GM19238 (cell line): ENCODE results near the gene TNRC6A.

Source experiments
- DNase-seq: peaks from one replicate; pipeline ENCODE4 v3.0.0; 2011; ENCODE audit warnings: low spot score; ENCODE audit not compliant: insufficient read length

TNRC6A gene

DNA sequence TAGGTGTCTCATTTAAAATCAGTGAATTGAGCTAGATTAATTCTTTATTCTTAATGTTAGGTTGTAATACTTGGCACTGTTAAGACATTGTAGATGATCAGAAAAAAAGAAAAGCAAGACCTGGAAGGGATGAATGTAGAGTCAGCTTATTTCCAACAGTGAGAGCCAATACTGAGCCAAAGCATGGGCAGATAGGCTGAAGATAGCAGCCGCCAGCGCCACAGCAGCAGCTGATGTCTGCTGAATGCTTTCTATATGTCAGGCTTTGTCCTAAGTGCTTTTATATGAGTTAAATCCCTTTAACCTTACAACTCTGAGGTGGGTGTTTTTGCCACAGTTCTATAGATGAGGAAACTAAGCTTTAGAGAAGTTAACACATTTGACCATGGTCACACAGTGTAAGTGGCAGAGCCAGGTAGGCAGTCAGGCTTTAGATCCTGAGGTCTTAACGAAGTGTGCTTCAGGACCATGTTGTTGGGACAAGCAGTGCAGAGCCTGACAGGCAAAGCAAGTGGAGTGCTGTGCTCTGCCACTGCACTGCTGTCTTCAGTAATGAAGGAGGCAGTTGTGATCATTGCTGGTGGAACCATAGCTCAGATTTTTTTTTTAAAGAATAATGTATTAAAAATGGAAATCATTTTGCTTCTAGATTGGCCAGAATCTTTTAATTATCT, 25.9 kb downstream of the TNRC6A start:
- no peak for DNase-seq

DNA sequence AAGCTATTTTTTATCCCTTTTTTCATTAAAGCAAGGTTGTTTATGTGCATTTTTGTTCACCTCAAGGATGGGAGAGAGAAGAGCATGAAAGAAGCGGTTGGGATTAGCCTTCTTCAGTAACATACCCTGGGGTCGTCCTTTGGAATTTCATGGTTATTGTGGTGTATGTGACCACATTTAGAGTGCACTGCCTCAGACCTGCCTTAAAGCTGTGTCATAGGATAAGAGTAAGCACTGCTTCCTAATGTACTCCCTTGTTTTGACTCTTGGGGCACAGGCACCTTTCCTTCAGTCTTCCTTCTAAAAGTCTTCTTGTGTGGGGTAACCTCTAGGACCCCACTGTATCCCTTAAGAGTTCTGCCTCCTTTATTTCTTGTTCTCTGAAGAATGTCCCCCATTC, 28.9 kb downstream of the TNRC6A start:
- DNase-seq: no peak

DNA sequence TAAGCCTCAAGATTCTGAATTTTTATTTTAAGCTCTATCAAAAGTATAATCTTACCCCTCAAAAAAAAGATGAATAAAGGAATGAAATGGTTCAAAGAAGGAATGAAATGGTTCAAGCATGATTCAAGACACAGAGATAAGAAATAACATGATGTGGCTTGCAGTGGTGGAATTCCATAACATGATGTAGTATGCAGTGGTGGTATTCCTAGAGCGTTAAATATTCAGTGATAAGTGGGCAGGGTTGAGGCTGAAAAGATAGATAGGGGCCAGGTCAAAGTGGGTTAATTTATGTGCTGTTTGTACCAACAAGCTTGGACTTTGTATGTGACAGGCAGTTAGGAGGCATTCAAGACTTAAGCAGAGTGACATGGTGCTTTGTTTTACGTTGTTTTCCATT, 29.6 kb downstream of the TNRC6A start:
- DNase-seq: no peak

DNA sequence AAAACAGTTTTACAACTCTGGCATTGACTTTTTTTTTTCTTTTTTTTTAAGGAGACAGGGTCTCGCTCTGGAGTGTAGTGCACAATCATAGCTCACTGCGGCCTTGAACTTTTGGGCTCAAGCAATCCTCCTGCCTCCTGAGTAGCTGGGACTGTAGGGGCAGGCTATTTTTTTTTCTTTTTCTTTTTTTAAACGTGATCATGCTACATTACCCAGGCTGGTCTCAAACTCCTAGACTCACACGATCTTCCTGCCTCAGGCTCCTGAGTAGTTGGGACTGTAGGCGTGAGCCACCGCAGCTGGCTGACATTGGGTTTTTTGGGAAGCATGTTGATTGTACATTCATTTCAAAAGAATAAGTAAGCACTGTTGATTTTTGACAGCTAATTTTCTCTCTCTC, 32.1 kb downstream of the TNRC6A start:
- DNase-seq: no peak

DNA sequence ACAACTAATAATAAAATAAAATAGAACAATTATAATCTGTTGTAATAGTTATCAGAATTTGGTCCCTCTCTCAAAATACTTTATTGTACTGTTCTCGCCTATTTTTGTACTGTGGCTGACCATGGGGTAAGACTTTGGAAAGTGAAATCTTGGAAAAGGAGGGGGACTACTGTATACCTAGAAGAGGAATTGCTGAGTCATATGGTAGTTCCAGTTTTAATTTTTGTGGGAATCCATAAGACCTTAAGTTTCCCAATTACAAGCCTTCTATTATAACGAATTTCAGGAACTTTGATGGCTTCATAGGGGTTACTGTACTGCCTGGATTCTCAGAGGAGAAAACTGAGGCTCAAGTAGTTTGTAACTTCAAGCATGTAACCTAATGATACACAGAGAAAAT, 35.5 kb downstream of the TNRC6A start:
- DNase-seq: no peak

DNA sequence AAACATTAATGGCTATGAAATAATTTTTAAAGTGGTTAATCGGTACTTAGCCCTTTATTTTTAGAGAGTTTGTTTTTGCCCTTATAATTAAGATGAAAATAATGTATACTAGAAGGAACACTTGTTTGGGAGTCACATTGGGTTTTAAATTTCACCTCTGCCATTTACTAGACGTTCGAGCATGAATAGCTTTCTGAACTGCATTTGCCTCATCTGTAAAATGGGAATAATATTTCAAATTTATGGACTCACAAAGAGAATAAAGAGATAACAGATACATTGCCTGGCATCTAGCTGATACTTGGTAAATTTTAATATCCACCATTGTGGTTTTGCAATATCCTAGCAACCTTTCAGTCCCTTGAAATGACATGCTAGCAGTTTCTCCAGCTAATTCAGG, 36.6 kb downstream of the TNRC6A start:
- DNase-seq: no peak

DNA sequence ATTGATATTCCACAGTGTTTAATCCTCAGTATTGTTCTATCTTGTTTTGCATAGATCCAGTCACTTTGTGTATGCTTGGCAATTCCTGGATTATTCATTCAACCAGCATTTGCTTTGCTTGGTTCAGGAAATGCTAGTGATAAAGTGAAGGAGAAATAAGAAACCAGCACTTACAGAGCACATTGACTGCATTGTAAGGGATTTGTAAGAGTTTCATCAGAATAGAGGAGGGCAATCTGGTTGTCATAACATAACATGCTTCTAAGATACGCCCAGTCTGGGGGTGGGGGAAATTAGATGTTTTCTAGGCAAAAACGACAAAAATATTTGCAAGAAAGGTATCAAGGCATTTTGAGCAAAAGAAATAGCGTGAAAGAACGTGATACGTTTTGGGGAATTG, 40.4 kb downstream of the TNRC6A start:
- DNase-seq: no peak

DNA sequence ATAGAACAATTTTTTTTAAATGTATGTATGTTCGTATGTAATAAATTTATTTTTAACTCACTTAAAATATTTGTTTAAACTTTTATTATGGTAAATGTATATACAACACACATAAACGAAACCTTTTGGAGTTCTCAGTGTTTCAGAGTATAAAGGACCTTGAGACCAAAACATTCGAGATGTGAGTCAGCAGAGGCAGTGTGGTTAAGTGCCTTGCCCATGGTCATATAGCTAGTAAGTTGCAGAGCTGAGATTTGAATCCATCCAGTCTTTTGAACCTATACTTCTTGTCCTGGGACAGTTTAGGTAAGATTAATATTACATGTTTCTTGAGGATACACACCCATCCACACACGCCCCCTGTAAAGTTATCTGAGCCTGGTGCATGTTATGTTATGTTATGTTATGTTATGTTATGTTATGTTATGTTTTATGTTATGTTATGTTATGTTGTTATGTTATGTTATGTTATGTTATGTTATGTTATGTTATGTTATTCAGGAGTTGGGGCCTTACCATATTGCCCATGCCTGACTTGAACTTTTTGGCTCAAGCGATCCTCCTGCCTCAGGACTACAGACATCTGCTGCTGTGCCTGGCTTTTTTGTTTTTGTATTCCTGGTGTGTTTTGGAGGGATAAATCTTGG, 41.8 kb downstream of the TNRC6A start:
- DNase-seq: no peak

DNA sequence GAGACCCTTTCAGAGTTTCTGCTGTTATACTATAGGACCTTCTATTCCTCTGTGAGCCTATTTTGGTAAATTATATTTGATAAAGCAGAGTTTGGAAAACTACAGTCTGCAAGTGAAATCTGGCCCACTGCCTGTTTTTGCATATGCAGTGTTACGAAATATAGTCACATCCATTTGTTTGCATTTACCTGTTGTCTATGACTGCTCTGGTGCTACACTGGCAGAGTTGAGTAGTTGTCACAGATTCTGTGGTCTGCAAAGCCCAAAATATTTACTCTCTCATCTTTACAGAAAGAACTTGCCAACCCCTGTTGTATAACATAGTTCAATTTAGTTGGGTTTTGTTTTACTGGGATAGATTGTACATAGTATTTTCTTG, 42.3 kb downstream of the TNRC6A start:
- DNase-seq: no peak

DNA sequence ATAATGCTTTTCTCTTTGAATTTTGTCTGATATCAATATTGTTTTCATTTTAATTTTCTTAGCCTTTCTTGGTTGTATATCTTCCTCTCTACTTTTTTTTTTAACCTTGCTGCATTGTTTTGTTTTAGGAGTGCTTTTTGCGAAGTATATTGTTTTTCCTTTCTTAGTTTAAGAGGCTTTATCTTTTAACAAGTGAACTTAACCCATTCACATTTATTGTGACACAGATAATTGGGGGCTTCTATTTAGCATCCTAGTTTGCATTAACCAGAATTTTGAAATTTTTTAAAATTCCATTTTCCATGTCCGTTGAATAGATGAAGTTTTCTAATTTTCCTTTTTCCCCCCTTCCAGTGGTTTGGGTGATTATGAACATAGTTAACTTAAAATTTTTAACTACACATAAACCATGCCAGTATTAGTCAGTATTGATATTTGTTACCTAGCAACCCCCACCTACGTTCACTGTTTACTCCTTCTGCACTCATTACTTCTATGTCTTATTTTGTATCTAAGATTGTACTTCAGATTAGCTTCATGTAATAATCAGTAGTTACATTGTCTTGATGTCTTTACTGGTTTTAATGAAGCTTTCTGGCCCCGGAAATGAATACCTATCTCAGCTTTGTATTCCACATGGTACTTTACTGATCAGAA, 44.4 kb downstream of the TNRC6A start:
- no peak for DNase-seq

DNA sequence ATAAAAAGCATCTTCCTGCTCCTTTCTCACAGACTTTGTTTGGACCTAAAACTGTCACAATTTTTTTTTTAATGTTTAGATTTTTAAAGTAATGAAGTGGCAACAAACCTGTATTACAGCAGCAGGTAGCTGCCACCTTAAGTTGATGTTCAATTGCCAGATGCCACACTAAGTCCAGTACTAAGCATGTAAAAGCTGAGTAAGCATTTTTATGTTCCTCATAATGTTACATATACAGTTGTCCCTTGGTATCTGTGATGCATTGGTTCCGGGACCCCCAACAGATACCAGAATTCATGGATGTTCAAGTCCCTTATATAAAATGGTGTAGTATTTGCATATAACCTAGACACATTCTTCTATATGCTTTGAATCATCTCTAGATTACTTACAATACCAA, 45.1 kb downstream of the TNRC6A start:
- no peak for DNase-seq

DNA sequence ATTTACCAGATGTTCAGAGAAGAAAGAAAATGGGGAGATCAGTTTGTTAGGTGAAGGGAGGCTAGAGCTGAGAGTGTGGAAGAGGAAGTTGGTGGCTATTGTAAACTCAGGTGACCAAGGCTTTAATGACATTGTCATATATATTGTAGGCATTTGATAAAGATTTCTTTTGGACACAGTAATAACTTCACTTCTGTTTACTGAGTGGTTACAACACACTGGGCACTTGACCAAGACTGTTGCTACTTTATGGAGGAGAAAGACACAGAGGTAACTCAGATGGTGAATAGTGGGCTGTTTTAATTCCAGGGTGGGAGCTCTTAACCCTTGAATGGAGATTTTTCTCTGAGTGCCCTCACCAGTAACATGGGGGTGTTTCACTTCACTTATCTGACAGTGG, 46.0 kb downstream of the TNRC6A start:
- DNase-seq: no peak

DNA sequence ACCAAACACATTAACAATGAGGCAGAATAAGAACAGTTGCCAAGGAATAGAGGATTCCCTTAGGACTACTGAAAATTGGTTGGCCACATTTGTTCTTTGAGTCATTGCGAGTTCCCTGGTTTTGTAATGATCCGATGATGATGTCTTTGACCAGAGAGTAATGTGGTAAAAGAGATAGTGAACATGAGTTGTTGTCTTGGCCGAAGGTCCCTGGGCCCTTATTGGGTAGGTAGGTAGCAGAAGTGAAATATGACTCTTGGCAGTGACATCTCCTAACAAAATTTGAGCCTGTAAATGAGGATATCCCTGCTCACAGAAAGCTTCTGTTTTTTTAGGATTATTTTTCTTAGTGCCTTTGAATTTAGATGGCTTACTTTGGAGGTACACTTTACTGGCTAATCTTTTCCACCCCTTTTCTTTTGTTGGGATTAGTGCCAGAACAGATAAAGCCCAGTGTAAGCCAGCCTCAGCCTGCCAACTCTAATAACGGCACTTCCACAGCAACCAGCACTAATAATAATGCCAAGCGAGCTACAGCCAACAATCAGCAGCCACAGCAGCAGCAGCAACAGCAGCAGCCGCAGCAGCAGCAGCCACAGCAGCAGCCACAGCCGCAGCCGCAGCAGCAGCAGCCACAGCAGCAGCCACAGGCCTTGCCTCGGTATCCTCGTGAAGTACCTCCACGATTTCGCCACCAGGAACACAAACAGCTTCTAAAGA, 47.2 kb downstream of the TNRC6A start:
- no peak for DNase-seq

DNA sequence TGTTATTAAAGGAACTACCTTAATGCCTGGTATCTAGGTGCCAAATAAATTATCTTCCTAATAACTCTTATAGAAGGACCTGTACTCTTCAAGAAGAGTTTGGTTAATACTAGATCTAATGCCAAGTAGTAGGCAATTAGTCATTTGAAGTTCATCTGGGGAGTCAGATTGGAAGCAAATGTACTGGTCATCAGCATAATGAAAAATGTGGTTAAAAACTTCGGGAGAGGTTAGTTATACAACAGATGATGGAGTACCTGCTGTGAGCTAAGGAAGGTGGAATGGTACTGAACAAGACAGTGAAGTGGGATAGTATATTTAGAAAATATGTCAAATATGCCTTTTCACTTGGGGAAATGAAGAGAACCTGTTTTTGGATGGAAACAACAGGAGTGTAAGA, 49.2 kb downstream of the TNRC6A start:
- DNase-seq: no peak

DNA sequence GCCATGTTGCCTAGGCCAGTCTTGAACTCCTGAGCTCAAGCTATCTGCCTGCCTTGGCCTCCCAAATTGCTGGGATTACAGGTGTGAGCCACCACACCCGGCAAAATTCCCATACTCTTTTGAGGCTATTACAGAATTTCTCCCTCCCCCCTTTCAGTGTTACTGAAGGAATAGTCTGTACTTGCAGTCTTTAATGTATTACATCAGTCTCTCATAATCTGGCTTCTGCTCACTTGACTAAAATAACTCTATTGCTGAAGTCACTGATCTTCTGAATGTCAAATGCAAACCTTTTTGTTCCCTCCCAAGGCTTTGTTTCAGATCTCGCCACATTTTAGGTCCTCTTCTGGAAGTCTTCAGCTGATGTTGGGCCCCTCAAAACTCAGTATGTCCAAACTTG, 51.8 kb downstream of the TNRC6A start:
- DNase-seq: no peak

DNA sequence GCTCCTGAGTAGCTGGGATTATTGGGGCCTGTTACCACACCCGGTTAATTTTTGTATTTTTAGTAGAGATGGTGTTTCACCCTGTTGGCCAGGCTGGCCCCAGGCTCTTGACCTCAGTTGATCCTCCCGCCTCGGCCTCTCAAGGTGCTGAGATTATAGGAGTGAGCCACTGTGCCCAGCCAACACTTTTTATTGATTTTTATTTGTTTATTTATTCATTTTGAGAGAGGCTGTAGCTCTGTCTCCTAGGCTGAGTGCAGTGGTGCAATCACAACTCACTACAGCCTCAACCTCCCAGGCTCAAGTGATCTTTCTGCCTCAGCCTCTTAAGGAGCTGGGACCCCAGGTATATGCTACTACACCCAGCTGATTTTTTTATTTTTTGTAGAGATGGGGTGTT, 54.7 kb downstream of the TNRC6A start:
- no peak for DNase-seq

DNA sequence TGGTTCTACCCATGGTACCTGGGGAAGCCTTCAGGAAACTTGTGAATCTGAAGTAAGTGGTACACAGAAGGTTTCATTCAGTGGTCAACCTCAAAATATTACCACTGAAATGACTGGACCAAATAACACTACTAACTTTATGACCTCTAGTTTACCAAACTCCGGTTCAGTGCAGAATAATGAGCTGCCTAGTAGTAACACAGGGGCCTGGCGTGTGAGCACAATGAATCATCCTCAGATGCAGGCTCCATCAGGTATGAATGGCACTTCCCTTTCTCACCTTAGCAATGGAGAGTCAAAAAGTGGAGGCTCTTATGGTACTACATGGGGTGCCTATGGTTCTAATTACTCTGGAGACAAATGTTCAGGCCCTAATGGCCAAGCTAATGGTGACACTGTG, 60.4 kb downstream of the TNRC6A start:
- DNase-seq: no peak

DNA sequence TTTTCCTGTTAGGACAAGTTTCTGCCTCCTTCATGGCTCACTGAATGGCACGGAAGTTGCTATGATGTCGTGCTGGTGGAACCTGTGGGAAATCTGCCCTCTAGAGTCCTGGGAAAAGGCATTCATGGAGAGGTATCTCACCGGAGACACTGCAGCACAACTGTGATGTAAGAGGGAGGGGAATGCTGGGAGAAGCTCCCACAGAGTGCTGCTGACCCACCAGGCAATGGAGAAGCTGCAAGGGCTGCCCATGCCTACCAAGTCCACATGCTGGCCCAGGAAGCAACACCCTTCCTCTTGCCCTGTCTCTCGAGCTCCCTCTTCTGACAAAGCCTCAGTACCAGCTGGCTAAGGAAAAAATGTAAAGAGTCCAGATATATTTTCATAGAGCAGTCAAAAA, 71.1 kb downstream of the TNRC6A start:
- DNase-seq: no peak

DNA sequence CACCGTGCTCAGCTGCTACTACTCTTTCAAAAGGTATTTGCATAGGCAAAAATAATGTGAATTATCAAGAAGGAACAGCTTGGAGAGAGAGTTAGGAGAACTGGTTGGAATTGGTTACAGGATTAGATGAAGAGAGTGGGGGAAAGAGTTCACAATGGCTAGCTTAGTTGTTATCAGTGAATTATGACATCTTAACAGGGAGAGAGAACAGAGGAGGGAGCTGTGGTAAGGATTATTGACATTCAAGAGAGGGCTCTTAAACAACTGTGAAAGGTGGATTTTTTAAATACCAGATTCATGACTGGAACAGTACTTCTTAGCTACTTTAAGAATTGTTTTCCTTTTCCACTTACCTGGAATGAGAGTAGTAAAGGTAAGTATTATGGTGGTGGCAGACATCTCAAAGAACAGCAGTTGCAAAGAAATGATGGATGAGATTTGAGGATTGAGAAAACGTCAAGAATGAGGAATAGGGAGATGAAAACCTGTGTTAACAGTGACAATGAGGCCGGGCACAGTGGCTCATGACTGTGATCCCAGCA, 72.4 kb downstream of the TNRC6A start:
- DNase-seq: no peak

DNA sequence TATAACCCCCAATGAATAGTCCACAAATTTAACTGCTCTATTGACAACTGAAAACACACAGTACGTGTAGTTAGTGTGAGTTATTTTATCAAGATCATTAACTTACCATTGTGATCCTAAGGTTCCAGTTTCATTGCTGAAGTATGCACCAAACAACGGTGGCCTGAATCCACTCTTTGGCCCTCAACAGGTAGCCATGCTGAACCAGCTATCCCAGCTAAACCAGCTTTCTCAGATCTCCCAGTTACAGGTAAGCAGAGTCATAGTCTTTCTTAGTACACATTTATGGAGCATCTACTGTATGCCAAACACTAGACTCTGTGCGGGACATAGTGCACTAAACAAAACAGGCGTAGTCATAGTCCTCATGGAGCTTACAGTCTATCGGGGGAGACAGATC, 76.0 kb downstream of the TNRC6A start:
- no peak for DNase-seq

DNA sequence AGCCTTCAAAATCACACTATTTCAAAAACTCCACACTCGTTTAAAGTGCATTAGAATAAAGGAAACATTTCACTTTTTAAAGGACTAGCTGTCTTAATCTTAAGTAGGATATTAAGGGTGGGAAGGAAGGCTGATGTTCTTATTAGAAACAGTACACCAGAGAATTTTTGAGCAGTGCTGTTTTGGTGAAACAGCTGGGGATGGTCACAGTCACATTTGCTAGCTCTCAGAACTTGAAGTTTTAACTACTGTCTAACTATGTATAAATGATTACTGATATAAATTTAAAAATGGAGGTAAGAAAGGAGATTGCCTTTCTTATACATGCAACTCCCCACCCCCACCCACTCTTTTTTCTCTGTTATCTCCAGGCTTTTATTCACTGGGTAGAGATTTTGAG, 77.8 kb downstream of the TNRC6A start:
- no peak for DNase-seq
